Gastrocnemius medialis (tissue), 4 donors: ENCODE measurements around the gene PADI4. TPM values are rescaled to one million over a fixed set of nuclear protein-coding genes. Genes with fewer than 3 reads are reported as not detected.
"Not testable (repeated sequence)": the region's sequence is repeated elsewhere in the genome, so short reads cannot be mapped to it uniquely, and the experiment has no call there.

Source experiments
- ATAC-seq, 2 donors: fragments of 150-250 bp; one replicate each; pipeline ENCODE4 v1.9.1; 2016
- DNase-seq, 2 donors: peaks; one replicate each; pipeline ENCODE4 v3.0.0-alpha.2; 2019
- H3K27ac ChIP-seq, 4 donors: fragments of 200-600 bp; sonication (generic); 1 replicate in 1 of 4; 2 replicates in 3 of 4; pipeline ENCODE4 v1.5.1; 2016 to 2018; ENCODE audit warnings: mild to moderate bottlenecking in 2 of 4, moderate library complexity in 1 of 4
- H3K27me3 ChIP-seq, 3 donors: fragments of 200-600 bp; sonication (generic) in 2 of 3; 1 replicate in 1 of 3; 2 replicates in 2 of 3; pipeline versions ENCODE4 v1.5.1 to v1.6.0; 2016 to 2019; ENCODE audit warnings: mild to moderate bottlenecking in 1 of 3, moderate library complexity in 1 of 3
- H3K36me3 ChIP-seq, 2 donors: fragments of 200-600 bp; sonication (generic) in 1 of 2; one replicate each; pipeline ENCODE4 v1.5.1; 2017 to 2018
- H3K4me1 ChIP-seq, 2 donors: fragments of 200-600 bp; sonication (generic) in 1 of 2; one replicate each; pipeline ENCODE4 v1.5.1; 2016 to 2017; ENCODE audit warnings: mild to moderate bottlenecking in 2 of 2
- H3K4me3 ChIP-seq, 4 donors: fragments of 200-600 bp; sonication (generic) in 3 of 4; 1 replicate in 1 of 4; 2 replicates in 3 of 4; pipeline ENCODE4 v1.5.1; 2016 to 2019; ENCODE audit warnings: mild to moderate bottlenecking in 2 of 4
- H3K9me3 ChIP-seq, 3 donors: fragments of 200-600 bp; sonication (generic) in 2 of 3; 1 replicate in 1 of 3; 2 replicates in 2 of 3; pipeline ENCODE4 v1.5.1; 2016 to 2019
- POLR2A ChIP-seq, 2 donors: fragments of 450-650 bp; IDR thresholded peaks; one replicate each; pipeline ENCODE4 v1.6.1; 2017; ENCODE audit warnings: antibody characterized with exemption in 2 of 2, mild to moderate bottlenecking in 2 of 2, moderate library complexity in 2 of 2
- in situ Hi-C, 4 donors: fragments of 200-750 bp; cut with MboI; loops; one replicate each; pipeline versions ENCODE4 v1.15.0 to v1.8.0; 2017; ENCODE audit warnings: low sequenced_read_pairs in 4 of 4
- intact Hi-C: fragments of 100-400 bp; cut with DNase I; formaldehyde crosslinking; loops from one replicate; pipeline ENCODE4 v1.15.1; 2023; ENCODE audit warnings: low total_unique reads
- total RNA-seq, 4 donors: library from RNA; depleted of rRNA; stranded (reverse); fragments of >200 nt; gene quantifications; one replicate each; pipeline versions ENCODE4 v1.1.0 to v1.2.3, GENCODE V29; 2016
- TF ChIP-seq, protein P1 (sequence below), 5 experiments: fragments of 450-650 bp in 3 of 5; fragments of 200-600 bp in 2 of 5; sonication (generic) in 2 of 5; IDR thresholded peaks in 4 of 5; conservative IDR thresholded peaks in 1 of 5; 1 replicate in 4 of 5; 2 replicates in 1 of 5; pipeline ENCODE4 v1.5.1; 2016 to 2019; ENCODE audit warnings: antibody characterized with exemption in 5 of 5, mild to moderate bottlenecking in 3 of 5, moderate library complexity in 3 of 5

The PADI4 gene
- total RNA-seq, 4 donors from 2014 or later, result not detected

DNA sequence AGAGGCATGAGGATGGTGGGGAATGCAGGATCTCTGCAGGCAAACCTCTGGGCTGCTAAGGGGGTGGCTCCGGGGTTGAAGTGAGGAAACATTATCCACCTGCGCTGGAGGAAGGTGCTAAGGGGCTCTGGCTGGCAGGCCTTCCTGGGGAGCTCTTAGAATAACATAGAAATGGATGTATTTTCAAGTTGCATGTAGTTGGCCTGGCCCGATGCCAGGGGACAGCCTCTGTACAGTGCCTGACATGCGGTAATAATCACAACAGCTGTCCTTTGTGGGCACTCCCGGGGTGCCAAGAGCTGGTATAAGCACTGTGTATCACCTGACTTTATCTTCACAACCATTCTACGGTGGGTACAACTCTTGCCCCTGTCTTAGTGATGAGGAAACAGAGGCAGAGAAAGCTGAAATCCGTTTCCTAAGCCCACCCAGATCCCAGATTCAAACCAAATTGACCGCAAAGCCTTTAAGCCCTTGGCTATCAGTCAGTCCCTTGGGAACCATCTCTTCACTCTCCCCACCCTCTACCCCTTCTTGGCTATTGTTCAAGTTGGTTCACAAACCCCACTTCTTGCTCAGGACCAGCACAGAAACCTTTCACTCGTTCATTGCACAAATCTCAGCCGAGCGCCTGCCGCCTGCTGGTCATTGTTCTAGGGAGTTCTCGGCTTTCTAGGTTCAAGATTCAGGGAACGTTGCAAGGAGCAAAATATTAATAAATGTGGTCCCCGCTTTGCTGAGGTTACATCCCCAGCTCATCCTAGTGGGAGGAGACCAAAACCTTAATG is 30.9 kb downstream of the PADI4 start:
- H3K4me1 ChIP-seq, result no peaks in the 10 kb centered on the region
- no peak for ATAC-seq
- H3K4me3 ChIP-seq, result no peak overlapping the region
- in situ Hi-C loops, result loop anchor here in 3 of 4 donors (10.0 kb wide), 1 partner anchor 214 kb away; no protein-coding TSS in a partner anchor
- TF ChIP-seq, protein P1, sequence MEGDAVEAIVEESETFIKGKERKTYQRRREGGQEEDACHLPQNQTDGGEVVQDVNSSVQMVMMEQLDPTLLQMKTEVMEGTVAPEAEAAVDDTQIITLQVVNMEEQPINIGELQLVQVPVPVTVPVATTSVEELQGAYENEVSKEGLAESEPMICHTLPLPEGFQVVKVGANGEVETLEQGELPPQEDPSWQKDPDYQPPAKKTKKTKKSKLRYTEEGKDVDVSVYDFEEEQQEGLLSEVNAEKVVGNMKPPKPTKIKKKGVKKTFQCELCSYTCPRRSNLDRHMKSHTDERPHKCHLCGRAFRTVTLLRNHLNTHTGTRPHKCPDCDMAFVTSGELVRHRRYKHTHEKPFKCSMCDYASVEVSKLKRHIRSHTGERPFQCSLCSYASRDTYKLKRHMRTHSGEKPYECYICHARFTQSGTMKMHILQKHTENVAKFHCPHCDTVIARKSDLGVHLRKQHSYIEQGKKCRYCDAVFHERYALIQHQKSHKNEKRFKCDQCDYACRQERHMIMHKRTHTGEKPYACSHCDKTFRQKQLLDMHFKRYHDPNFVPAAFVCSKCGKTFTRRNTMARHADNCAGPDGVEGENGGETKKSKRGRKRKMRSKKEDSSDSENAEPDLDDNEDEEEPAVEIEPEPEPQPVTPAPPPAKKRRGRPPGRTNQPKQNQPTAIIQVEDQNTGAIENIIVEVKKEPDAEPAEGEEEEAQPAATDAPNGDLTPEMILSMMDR (IDR thresholded peaks at IDR 0.05 in 4 of 5, conservative IDR thresholded peaks at IDR 0.05 in 1 of 5), result no peak
- TF ChIP-seq POLR2A (IDR thresholded peaks at IDR 0.05), result no peak
- intact Hi-C loops, result loop anchor here (5.0 kb wide), 1 partner anchor 277 kb away; no protein-coding TSS in a partner anchor
- H3K36me3 ChIP-seq, result no peaks in the 10 kb centered on the region
- no peaks in the 10 kb centered on the region for H3K9me3 ChIP-seq
- DNase-seq, result no peak
- no peak overlapping the region for H3K27ac ChIP-seq
- H3K27me3 ChIP-seq, result no peaks in the 10 kb centered on the region

DNA sequence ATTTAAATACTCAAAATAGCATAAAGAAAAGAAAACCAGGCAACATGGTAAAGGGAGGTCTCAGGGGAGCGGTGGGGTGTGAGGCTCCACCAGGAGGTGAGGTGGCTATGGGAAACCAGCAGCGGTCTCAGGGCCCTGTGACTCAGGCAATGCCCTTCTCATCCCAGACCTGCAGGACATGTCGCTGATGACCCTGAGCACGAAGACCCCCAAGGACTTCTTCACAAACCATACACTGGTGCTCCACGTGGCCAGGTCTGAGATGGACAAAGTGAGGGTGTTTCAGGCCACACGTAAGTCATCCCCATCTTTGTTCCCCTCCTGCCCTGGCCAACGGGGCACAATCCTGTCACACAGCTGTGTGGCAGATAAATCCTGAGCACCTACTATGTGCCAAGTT is 31.5 kb downstream of the PADI4 start:
- no peak overlapping the region for H3K27ac ChIP-seq
- intact Hi-C loops, result loop anchor here (5.0 kb wide), 1 partner anchor 277 kb away; no protein-coding TSS in a partner anchor
- H3K4me3 ChIP-seq, result no peak overlapping the region
- H3K27me3 ChIP-seq, result no peaks in the 10 kb centered on the region
- no peaks in the 10 kb centered on the region for H3K36me3 ChIP-seq
- DNase-seq, result no peak
- in situ Hi-C loops, result loop anchor here in 3 of 4 donors (10.0 kb wide), 1 partner anchor 215 kb away; no protein-coding TSS in a partner anchor
- no peak for ATAC-seq
- H3K4me1 ChIP-seq, result no peaks in the 10 kb centered on the region
- H3K9me3 ChIP-seq, result no peaks in the 10 kb centered on the region
- TF ChIP-seq POLR2A (IDR thresholded peaks at IDR 0.05), result no peak
- TF ChIP-seq, protein P1 (IDR thresholded peaks at IDR 0.05 in 4 of 5, conservative IDR thresholded peaks at IDR 0.05 in 1 of 5), result no peak

DNA sequence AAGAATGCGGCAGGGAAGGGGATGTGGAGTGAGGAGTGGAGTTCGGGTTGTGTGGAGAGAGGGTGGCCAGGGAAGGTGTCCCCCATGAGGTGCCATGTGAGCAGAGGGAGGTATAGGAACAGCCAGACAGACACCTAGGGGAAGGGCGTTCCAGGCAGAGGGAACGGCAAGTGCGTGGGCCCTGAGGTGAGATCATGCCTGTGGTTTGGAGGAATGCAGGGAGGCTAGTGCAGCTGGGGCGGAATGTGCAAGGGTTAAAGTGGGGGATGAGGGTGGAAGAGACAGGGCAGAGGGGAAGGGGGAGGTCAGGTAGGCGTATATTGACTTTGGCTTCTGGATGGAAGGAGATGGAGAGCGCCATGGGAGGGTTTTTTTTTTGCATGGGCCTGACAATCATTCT is 32.4 kb downstream of the PADI4 start:
- no peak for ATAC-seq
- intact Hi-C loops (no loop called here), in situ Hi-C loops (no loop called here)
- no peak for DNase-seq
- no peak overlapping the region for H3K27ac ChIP-seq
- H3K9me3 ChIP-seq, result no peaks in the 10 kb centered on the region
- H3K27me3 ChIP-seq, result no peaks in the 10 kb centered on the region
- no peaks in the 10 kb centered on the region for H3K4me1 ChIP-seq
- no peak for TF ChIP-seq POLR2A (IDR thresholded peaks at IDR 0.05)
- TF ChIP-seq, protein P1 (IDR thresholded peaks at IDR 0.05 in 4 of 5, conservative IDR thresholded peaks at IDR 0.05 in 1 of 5), result no peak
- H3K36me3 ChIP-seq, result no peaks in the 10 kb centered on the region
- H3K4me3 ChIP-seq, result no peak overlapping the region

DNA sequence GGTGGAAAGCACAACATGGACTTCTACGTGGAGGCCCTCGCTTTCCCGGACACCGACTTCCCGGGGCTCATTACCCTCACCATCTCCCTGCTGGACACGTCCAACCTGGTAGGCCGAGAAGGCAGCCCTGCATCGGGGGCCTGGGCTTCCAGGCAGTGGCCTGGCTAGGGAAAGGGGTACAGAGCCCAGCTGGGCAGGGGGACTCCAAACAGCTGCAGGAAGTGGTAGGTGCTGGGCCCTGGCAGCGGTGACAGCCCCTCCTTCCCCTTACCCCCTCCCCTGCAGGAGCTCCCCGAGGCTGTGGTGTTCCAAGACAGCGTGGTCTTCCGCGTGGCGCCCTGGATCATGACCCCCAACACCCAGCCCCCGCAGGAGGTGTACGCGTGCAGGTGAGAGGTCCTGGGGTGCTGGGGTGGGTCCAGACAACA is 34.0 kb downstream of the PADI4 start:
- Histone ChIP-seq H3K27me3 (peaks cover 0 to 6% (median 2%) of the 10 kb centered on the region in 3 donors), H3K27ac (no peak overlapping the region)
- in situ Hi-C loops, result no loop called here

DNA sequence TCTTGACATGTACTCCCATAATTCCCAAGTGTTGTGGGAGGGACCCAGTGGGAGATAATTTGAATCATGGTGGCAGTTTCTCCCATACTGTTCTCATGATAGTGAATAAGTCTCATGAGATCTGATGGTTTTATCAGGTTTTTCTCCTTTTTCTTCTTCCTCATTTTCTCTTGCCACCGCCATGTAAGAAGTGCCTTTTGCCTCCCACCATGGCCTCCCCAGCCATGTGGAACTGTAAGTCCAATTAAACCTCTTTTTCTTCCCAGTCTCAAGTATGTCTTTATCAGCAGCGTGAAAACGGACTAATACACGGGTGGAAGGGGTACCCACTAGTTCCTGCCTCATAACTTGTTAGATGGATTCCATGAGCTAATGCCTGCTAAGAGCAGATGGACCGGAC is 37.5 kb downstream of the PADI4 start:
- in situ Hi-C loops, DNase-seq: not testable (repeated sequence)
- H3K27me3 ChIP-seq, result peaks cover 12 to 17% (median 12%) of the 10 kb centered on the region in 3 donors

More for the DNA sequence above, 34.0 kb downstream of the PADI4 start:
- intact Hi-C loops, result no loop called here
- ATAC-seq (no peak), DNase-seq (no peak)
- no peaks in the 10 kb centered on the region for H3K4me1 ChIP-seq
- no peaks in the 10 kb centered on the region for H3K9me3 ChIP-seq
- no peaks in the 10 kb centered on the region for H3K36me3 ChIP-seq
- H3K4me3 ChIP-seq, result no peak overlapping the region
- TF ChIP-seq POLR2A (IDR thresholded peaks at IDR 0.05), result no peak
- TF ChIP-seq, protein P1 (IDR thresholded peaks at IDR 0.05 in 4 of 5, conservative IDR thresholded peaks at IDR 0.05 in 1 of 5), result no peak

More for the DNA sequence above, 37.5 kb downstream of the PADI4 start:
- H3K36me3 ChIP-seq, H3K4me3 ChIP-seq, intact Hi-C loops, H3K27ac ChIP-seq, H3K9me3 ChIP-seq, H3K4me1 ChIP-seq, ATAC-seq: not testable (repeated sequence)
